ENCODE results near the gene UBL5. TPM values are rescaled to one million over a fixed set of nuclear protein-coding genes. Genes with fewer than 3 reads are reported as not detected.
"Not testable (repeated sequence)": the region's sequence is repeated elsewhere in the genome, so short reads cannot be mapped to it uniquely, and the experiment has no call there.

The UBL5 gene
- polyA plus RNA-seq, 3 donors, result 261 to 311 (median 295) TPM

DNA sequence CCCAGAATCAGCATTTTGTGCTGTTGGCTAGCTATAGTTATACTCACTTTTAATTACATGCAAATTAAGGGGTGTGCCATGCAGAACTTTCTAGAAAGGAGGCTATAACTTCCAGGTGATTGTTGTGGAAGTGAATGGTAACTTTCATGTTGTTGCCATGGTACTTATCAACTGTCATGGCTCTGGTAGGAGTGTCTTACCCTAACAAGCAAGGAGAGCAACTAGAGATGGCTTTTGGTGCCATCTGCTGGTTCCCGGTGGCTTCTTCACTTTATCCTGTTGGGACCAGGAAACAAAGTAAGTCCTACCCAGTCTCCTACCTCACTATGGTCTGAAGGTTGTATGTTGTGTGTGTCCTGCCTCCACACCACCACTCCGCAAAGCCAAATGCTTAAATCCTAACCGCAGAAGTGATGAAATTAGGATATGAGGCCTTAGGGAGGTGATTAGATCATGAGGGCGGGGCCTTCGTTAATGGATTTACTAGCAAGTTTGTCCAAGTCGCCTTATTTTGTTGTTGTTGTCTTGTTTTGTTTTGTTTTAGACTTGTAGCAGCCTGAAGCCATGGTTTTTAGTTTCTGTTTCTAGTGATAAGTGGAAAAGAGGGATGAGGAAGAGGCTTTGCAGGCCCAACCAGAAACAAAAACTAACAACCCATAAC, 31.5 kb upstream of the UBL5 start:
- peak in 9 of 11 donors; percentile 71 to 88 (median 82) for DNase-seq (ENCODE audit: extremely low read depth in 1 of 11, low read depth in 9 of 11, low spot score in 4 of 11)

DNA sequence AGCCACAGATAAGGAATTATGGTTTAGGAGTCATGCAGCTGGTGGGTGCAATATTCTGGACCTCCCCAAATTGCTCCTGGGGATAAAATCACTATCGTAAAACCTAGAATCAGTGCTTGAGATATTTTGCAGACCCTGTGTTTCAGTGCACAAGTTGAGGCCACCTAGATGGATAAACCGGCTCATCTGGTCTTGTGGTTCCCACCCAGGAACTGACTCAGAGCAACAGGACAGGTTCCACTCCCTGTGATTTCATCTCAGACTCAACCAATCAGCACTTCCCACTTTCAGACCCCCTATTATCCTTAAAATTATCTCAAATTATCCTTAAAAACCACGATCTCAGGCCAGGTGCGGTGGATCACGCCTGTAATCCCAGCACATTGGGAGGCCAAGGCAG, 29.8 kb upstream of the UBL5 start:
- DNase-seq (ENCODE audit: extremely low read depth in 1 of 11, low read depth in 9 of 11, low spot score in 4 of 11), result no peak

DNA sequence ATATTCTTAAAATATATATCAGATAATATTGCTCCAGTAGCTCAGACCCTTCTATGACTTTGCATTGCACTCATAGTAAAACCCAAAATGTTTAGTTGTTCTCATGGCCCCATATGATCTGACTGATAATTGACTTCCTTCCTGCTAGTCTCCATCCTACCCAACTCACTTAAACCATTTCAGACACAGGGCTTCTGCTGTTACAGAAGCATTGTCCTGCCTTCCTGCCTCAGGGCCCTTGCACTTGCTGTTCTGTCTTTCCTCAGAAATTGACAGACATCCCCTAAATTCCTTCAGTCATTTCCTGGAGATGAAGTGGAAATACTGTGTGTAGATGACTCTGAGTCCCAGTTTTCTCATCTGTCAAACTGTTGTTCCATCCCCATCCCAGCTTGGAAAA, 28.6 kb upstream of the UBL5 start:
- DNase-seq (ENCODE audit: extremely low read depth in 1 of 11, low read depth in 9 of 11, low spot score in 4 of 11), result no peak

DNA sequence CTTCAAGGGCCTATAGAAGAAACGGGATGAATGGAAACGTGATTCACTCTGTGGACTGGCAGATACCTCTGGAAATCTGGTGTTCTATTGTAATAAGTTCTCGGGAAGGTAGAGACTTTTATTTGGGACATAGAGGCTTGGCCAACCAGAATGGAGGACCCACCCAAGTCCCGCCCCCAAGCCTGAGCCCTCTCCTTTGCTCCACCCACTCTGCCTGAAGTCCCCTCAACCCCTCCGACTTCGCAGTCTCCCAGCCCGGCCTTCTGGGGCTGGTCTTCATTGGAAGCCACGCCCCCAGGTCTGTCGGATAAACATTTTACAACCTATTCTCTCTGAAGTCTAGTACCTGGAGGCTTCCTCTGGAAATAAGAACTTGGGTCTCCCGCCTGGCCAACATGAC, 25.7 kb upstream of the UBL5 start:
- DNase-seq (ENCODE audit: extremely low read depth in 1 of 11, low read depth in 9 of 11, low spot score in 4 of 11), result no peak

DNA sequence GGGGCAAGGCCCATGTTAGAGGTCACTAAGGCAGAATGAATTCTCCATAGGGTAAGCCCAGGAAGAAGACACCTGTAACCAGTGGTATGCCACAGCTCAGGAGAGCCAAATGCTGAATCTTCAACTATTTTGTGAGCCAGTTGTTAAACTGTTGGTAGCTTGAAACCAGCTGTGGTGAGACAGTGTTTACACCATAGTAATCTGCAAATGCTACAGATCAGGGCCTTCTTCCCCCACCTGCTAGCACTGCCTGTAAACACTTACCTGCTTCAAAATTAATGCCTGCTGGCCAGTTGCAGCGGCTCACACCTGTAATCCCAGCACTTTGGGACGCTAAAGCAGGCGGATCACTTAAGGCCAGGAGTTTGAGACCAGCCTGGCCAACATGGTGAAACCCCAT, 20.9 kb upstream of the UBL5 start:
- no peak for DNase-seq (ENCODE audit: extremely low read depth in 1 of 11, low read depth in 9 of 11, low spot score in 4 of 11)

GRCh38 chr19:9808855-9809824, 18.6 kb upstream of the UBL5 start:
- no peak for DNase-seq (ENCODE audit: extremely low read depth in 1 of 11, low read depth in 9 of 11, low spot score in 4 of 11)

DNA sequence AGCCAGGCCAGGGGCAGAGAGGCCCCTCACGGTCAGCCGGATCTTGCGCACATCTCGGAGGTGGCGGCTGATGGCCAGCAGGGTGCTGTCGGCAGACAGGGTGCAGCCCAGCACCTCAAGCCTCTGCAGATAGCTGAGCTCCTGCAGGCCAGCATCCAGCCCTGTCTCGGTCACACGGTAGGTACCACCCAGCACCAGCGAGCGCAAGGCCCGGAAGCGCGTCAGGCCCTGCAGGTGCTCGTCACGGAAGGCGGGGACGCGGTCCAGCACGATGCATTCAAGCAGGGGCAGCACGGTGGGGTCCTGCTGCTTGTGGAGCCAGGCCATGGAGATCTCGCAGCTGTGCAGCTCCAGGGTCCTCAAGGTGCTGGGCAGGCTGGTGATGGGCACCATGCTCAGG, 16.6 kb upstream of the UBL5 start:
- no peak for DNase-seq (ENCODE audit: extremely low read depth in 1 of 11, low read depth in 9 of 11, low spot score in 4 of 11)

DNA sequence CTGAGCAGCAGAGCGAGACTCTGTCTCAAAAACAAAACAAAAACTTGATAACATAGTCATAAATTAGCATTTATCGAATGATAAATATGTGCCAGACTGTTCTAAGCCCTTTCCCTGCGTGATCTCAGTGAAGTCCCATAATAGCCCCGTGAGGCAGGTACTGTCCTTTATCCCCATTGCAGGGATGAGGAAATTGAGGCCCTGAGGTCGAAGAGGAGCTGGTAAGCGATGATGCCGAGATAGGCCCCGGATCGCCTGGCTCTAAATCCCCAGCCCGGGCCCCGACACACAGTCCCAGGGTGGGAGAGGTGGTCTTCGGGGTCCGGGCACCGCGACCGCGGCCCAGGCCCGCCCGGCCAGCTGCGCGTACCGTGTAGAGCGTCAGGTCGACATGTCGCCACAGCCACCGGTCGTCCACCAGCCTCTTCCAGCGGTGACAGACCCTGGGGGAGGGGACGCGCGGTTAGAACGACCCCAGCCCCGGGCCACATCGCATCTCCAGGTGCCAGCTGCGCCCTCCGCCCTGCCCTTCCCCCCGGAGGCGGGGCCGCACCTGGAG, 9.5 kb upstream of the UBL5 start:
- DNase-seq (ENCODE audit: extremely low read depth in 1 of 11, low read depth in 9 of 11, low spot score in 4 of 11), result no peak

- DNase-seq (ENCODE audit: extremely low read depth in 1 of 11, low read depth in 9 of 11, low spot score in 4 of 11), result peak; percentile 98 to 100 (median 100)
Measured at GRCh38 chr19:9818734-9819595, 8.8 kb upstream of the UBL5 start, which contains the start of gene FBXL12. Gene FBXL12, minus strand, starts transcription at chr19:9819079. Its CDS starts 266 bp downstream, at chr19:9818813.

DNA sequence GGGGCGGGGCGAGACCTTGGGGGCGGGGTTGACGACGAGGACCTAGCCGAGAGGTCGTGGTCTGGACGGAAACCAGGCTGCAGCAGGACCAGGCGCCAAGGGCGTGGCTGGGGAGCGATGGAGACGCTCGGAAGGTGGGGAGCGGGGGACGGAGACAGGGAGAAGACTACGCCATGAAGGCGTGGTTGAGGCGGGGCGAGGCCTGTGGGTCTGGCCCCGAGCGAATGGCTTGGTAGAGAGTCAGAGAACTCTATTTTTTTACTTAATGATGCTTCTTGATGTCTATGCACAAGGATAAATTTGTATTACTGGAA, 8.2 kb upstream of the UBL5 start:
- DNase-seq (ENCODE audit: extremely low read depth in 1 of 11, low read depth in 9 of 11, low spot score in 4 of 11), result no peak

DNA sequence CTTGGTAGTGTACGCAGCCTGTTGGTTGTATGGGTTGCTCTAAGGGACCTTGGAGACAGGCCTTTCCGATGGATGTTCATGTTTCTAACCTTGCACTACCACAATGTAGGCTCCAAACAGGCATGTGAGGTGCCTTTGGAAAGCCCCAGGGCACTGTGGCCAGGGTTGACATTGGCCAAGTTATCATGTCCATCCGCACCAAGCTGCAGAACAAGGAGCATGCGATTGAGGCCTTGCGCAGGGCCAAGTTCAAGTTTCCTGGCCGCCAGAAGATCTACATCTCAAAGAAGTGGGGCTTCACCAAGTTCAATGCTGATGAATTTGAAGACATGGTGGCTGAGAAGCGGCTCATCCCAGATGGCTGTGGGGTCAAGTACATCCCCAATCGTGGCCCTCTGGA, 7.7 kb upstream of the UBL5 start:
- not testable (repeated sequence) for DNase-seq (ENCODE audit: extremely low read depth in 1 of 11, low read depth in 9 of 11, low spot score in 4 of 11)

- no peak for DNase-seq (ENCODE audit: extremely low read depth in 1 of 11, low read depth in 9 of 11, low spot score in 4 of 11)
Measured at GRCh38 chr19:9823816-9824215, 3.9 kb upstream of the UBL5 start.

DNA sequence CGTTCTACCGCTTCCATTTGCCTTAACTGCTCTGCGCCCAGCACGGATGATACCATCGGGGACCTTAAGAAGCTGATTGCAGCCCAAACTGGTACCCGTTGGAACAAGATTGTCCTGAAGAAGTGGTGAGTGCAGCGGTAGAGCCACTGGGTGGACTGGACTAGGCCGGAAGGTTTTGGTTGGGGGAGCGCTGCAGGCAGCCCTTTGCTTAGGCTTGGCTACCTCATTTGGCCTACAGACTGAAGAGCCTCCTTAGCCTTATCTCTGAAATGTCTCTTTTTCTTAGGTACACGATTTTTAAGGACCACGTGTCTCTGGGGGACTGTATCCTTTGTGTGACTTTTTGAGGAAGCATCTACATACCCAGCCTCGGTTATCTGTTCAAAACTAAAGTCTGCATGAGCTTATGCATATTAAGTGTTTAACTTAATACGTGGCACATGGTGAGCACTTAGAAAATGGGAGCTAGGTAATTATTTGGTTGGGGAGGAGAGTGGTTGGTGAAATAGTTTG, 889 bp downstream of the UBL5 start:
- no peak for DNase-seq (ENCODE audit: extremely low read depth in 1 of 11, low read depth in 9 of 11, low spot score in 4 of 11)

DNA sequence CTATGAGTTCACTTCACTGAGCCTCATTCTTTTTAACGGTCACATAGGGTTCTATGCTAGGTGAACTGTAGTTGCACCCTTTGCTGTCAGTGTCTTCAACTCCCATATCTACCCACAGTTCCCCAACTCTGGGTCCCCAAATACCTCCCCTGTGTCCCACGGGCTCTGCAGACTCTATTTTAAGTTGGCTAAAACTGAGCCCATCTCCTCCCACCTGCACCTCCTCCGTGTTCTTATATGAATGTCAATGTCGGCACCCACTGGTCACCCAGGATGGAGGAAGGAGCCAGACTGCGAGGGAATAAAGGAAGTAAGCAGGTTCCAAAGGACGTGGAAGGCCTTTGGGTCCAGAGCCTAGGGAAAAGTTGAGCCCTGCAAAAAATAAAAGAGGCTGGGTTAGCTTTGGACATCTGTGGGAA, 6.6 kb downstream of the UBL5 start:
- DNase-seq (ENCODE audit: extremely low read depth in 1 of 11, low read depth in 9 of 11, low spot score in 4 of 11), result no peak

DNA sequence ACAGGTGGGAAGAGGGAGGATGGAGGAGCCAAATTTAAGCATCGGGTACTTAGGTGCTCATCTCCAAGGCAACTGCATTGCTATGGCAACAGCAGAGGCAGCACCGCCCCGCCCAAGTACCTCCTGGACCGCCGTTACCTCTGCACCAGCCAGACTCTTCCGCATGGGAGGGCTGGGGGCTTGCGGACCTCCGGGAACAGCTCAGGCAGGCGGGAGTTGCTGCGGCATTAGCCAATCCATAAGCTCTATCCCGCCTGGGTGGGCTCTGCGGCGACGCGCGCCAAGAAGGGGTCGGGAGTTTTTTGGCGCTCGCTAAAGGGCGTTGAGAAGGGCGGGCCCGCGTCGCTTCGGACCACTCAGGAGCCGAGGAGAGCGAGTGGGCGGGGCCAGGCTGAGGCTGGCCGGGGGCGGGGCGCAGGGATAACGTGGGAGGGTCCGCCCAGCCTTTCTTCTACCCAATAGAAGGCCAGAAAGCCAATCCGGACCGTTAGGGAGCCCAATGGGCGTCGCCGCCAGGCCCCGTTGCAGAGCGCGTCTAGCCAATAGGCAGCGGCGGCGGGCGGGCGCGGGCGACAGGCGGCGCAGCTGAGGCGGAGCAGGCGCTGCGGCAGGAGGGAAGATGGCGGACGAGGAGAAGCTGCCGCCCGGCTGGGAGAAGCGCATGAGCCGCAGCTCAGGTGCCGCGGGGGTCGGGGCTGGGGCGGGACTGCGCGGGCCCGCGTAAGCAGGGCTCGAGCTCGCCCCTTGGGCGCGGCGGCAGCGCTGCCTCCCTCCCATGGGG, 7.2 kb downstream of the UBL5 start, which contains the start of gene PIN1:
TSS of gene PIN1 (plus strand) at position 593 of the 781 bp plus-strand sequence. CDS start at position 620, 27 bp downstream.
- peak; percentile 92 to 99 (median 98) for DNase-seq (ENCODE audit: extremely low read depth in 1 of 11, low read depth in 9 of 11, low spot score in 4 of 11)

- DNase-seq (ENCODE audit: extremely low read depth in 1 of 11, low read depth in 9 of 11, low spot score in 4 of 11), result no peak
Measured at GRCh38 chr19:9835507-9835949, 7.8 kb downstream of the UBL5 start.

DNA sequence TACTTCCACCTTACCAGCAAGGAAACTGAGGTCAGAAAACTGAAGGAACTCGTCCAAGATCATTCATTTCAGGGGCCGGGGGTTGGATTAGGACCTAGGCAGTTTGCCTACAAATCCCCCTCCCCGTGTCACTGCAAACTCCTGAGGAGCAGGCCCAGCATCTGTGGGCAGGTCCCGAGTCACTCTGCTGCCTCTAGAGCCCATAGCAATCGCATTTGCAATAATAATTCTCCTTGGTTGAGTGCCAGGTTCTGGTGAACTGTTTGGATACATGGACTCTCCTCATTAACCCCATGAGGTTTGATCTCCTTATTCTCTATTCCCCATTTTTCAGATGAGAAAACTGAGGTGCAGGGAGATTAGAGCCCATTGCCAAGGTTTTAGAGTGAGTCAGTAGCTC, 8.3 kb downstream of the UBL5 start:
- DNase-seq (ENCODE audit: extremely low read depth in 1 of 11, low read depth in 9 of 11, low spot score in 4 of 11), result no peak

DNA sequence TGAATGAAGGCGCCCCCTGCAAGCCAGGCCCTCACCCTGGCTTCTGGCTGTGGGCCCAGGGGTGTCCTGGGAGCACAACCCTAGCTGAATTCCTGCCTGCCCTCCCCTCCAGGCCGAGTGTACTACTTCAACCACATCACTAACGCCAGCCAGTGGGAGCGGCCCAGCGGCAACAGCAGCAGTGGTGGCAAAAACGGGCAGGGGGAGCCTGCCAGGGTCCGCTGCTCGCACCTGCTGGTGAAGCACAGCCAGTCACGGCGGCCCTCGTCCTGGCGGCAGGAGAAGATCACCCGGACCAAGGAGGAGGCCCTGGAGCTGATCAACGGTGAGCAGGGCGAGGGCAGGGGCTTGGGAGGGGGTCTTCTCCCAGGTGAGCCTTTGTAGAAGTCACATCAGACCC, 10.6 kb downstream of the UBL5 start:
- DNase-seq (ENCODE audit: extremely low read depth in 1 of 11, low read depth in 9 of 11, low spot score in 4 of 11), result no peak
